H9 (cell line): ENCODE measurements around the gene STK32C. TPM values are rescaled to one million over a fixed set of nuclear protein-coding genes. Genes with fewer than 3 reads are reported as not detected.
"Not testable (repeated sequence)": the region's sequence is repeated elsewhere in the genome, so short reads cannot be mapped to it uniquely, and the experiment has no call there.

Experiments
- DNase-seq: peaks from one replicate; pipeline ENCODE4 v3.0.0-alpha.2; 2017
- H2AFZ ChIP-seq: one replicate; pipeline ENCODE4 v1.6.1; 2013; ENCODE audit warnings: mild to moderate bottlenecking, low read length, control low read depth, moderate library complexity
- H2AK5ac ChIP-seq: 2 replicates; pipeline ENCODE4 v1.6.1; 2013; ENCODE audit warnings: low read length, control low read depth, mixed read lengths; ENCODE audit not compliant: insufficient read length
- H2BK120ac ChIP-seq: one replicate; pipeline ENCODE4 v1.6.1; 2013; ENCODE audit warnings: low read depth, mild to moderate bottlenecking, low read length, control low read depth, inconsistent platforms; ENCODE audit not compliant: poor library complexity, severe bottlenecking
- H2BK12ac ChIP-seq: 2 replicates; pipeline ENCODE4 v1.6.1; 2013; ENCODE audit warnings: low read length, control low read depth, mixed read lengths, low read depth; ENCODE audit not compliant: insufficient read length
- H2BK15ac ChIP-seq: 2 replicates; pipeline ENCODE4 v1.6.1; 2013; ENCODE audit warnings: low read depth, low read length, control low read depth
- H2BK20ac ChIP-seq: one replicate; pipeline ENCODE4 v1.6.1; 2013; ENCODE audit warnings: low read depth, mild to moderate bottlenecking, low read length, control low read depth, inconsistent platforms; ENCODE audit not compliant: poor library complexity, severe bottlenecking
- H2BK5ac ChIP-seq: 2 replicates; pipeline ENCODE4 v1.6.1; 2013; ENCODE audit warnings: low read length, control low read depth, mixed read lengths; ENCODE audit not compliant: insufficient read length
- H3K14ac ChIP-seq: 2 replicates; pipeline ENCODE4 v1.6.1; 2013; ENCODE audit warnings: low read length, control low read depth; ENCODE audit not compliant: insufficient read depth
- H3K18ac ChIP-seq: 2 replicates; pipeline ENCODE4 v1.6.1; 2013; ENCODE audit warnings: low read depth, mild to moderate bottlenecking, mixed read lengths, low read length, control low read depth; ENCODE audit not compliant: insufficient read length
- H3K23ac ChIP-seq: 2 replicates; pipeline ENCODE4 v1.6.1; 2013; ENCODE audit warnings: low read length, control low read depth, mixed read lengths, low read depth; ENCODE audit not compliant: insufficient read length
- H3K23me2 ChIP-seq: 2 replicates; pipeline ENCODE4 v1.6.1; 2013; ENCODE audit warnings: low read depth, mild to moderate bottlenecking, mixed read lengths, low read length, control low read depth; ENCODE audit not compliant: insufficient read length, poor library complexity, severe bottlenecking
- H3K27ac ChIP-seq: 2 replicates; pipeline ENCODE4 v1.5.1; 2013; ENCODE audit warnings: low read length, control low read depth, mixed read lengths, low read depth; ENCODE audit not compliant: insufficient read length
- H3K27me3 ChIP-seq: 2 replicates; pipeline ENCODE4 v1.6.1; 2013; ENCODE audit warnings: low read length, control low read depth, inconsistent platforms; ENCODE audit not compliant: insufficient read depth
- H3K4ac ChIP-seq: 2 replicates; pipeline ENCODE4 v1.6.1; 2013; ENCODE audit warnings: low read depth, mild to moderate bottlenecking, control low read depth, inconsistent platforms, low read length, moderate library complexity
- H3K4me1 ChIP-seq: 2 replicates; pipeline ENCODE4 v1.6.1; 2013; ENCODE audit warnings: low read length, control low read depth, inconsistent platforms; ENCODE audit not compliant: insufficient read depth
- H3K4me2 ChIP-seq: 2 replicates; pipeline ENCODE4 v1.6.1; 2013; ENCODE audit warnings: low read length, control low read depth, mixed read lengths; ENCODE audit not compliant: insufficient read length, insufficient read depth
- H3K56ac ChIP-seq: 2 replicates; pipeline ENCODE4 v1.6.1; 2013; ENCODE audit warnings: low read depth, mild to moderate bottlenecking, mixed read lengths, low read length, control low read depth; ENCODE audit not compliant: insufficient read length
- H3K79me1 ChIP-seq: 2 replicates; pipeline ENCODE4 v1.6.1; 2013; ENCODE audit warnings: low read depth, mild to moderate bottlenecking, moderate library complexity, low read length, control low read depth, inconsistent platforms; ENCODE audit not compliant: insufficient read depth, poor library complexity, severe bottlenecking
- H3K79me2 ChIP-seq: 2 replicates; pipeline ENCODE4 v1.6.1; 2013; ENCODE audit warnings: low read length, control low read depth, inconsistent platforms; ENCODE audit not compliant: insufficient read depth
- H3K9ac ChIP-seq: 2 replicates; pipeline ENCODE4 v1.6.1; 2013; ENCODE audit warnings: low read length, control low read depth, mixed read lengths; ENCODE audit not compliant: insufficient read length; ENCODE audit errors: extremely low read depth
- H3K9me3 ChIP-seq: one replicate; pipeline ENCODE4 v1.6.1; 2013; ENCODE audit warnings: low read depth, low read length, inconsistent platforms; ENCODE audit not compliant: control insufficient read depth
- H3T11ph ChIP-seq: one replicate; pipeline ENCODE4 v1.6.1; 2013; ENCODE audit warnings: mild to moderate bottlenecking, low read length, control low read depth, inconsistent platforms
- H4K20me1 ChIP-seq: one replicate; pipeline ENCODE4 v1.6.1; 2013; ENCODE audit not compliant: control insufficient read depth, insufficient read length, insufficient read depth
- H4K5ac ChIP-seq: 2 replicates; pipeline ENCODE4 v1.6.1; 2013; ENCODE audit warnings: low read depth, mild to moderate bottlenecking, mixed read lengths, low read length, control low read depth; ENCODE audit not compliant: insufficient read length
- H4K8ac ChIP-seq: replicated peaks from 2 replicates; pipeline ENCODE4 v1.6.1; 2013; ENCODE audit warnings: low read length, control low read depth, mixed read lengths, low read depth; ENCODE audit not compliant: insufficient read length
- H4K91ac ChIP-seq: 2 replicates; pipeline ENCODE4 v1.6.1; 2013; ENCODE audit warnings: low read depth, mild to moderate bottlenecking, moderate library complexity, mixed read lengths, low read length, control low read depth; ENCODE audit not compliant: insufficient read length
- H3K27ac Mint-ChIP-seq, 3 experiments: 2 replicates in 2 of 3; 3 replicates in 1 of 3; pipeline ENCODE4 v1.8.0; 2020 to 2021; ENCODE audit warnings: mixed read lengths in 3 of 3, mild to moderate bottlenecking in 1 of 3, moderate library complexity in 1 of 3
- H3K27me3 Mint-ChIP-seq: 2 replicates; pipeline ENCODE4 v1.8.0; 2021; ENCODE audit warnings: low read depth, mild to moderate bottlenecking, moderate library complexity, mixed read lengths
- H3K36me3 Mint-ChIP-seq, 3 experiments: 2 replicates in 2 of 3; 3 replicates in 1 of 3; pipeline ENCODE4 v1.8.0; 2020 to 2021; ENCODE audit warnings: low read depth in 3 of 3, mixed read lengths in 3 of 3; ENCODE audit not compliant: insufficient read depth in 1 of 3
- H3K4me1 Mint-ChIP-seq, 2 experiments: 2 replicates each; pipeline ENCODE4 v1.8.0; 2020; ENCODE audit warnings: mixed read lengths in 2 of 2
- H3K4me3 Mint-ChIP-seq, 2 experiments: 2 replicates in 1 of 2; 3 replicates in 1 of 2; pipeline ENCODE4 v1.8.0; 2020 to 2021; ENCODE audit warnings: mild to moderate bottlenecking in 2 of 2, mixed read lengths in 2 of 2, moderate library complexity in 1 of 2
- H3K9me3 Mint-ChIP-seq, 2 experiments: 2 replicates in 1 of 2; 3 replicates in 1 of 2; pipeline ENCODE4 v1.8.0; 2020; ENCODE audit warnings: mild to moderate bottlenecking in 2 of 2, mixed read lengths in 2 of 2, moderate library complexity in 1 of 2
- WGBS: extraction: QIAGEN DNeasy Blood & Tissue Kit; methylation state at CpG from one replicate; pipeline ENCODE4 v1.1.7; 2013; ENCODE audit warnings: missing lambda C conversion rate, low lambda C conversion rate, mixed read lengths; ENCODE audit not compliant: insufficient read length; ENCODE audit errors: extremely low coverage; 5-methylcytosine and 5-hydroxymethylcytosine counted together
- total RNA-seq: library from RNA; stranded (reverse); gene quantifications from 2 replicates; pipeline ENCODE4 v1.2.1, GENCODE V29; 2021
- TF ChIP-seq, protein P1 (sequence below): fragments of 200-600 bp; sonication (generic); conservative IDR thresholded peaks from 3 replicates; pipeline ENCODE4 v1.8.0; 2021; ENCODE audit warnings: antibody characterized with exemption, mild to moderate bottlenecking

STK32C gene
- total RNA-seq, 1 experiment from 2014 or later, result 11.3 TPM

DNA sequence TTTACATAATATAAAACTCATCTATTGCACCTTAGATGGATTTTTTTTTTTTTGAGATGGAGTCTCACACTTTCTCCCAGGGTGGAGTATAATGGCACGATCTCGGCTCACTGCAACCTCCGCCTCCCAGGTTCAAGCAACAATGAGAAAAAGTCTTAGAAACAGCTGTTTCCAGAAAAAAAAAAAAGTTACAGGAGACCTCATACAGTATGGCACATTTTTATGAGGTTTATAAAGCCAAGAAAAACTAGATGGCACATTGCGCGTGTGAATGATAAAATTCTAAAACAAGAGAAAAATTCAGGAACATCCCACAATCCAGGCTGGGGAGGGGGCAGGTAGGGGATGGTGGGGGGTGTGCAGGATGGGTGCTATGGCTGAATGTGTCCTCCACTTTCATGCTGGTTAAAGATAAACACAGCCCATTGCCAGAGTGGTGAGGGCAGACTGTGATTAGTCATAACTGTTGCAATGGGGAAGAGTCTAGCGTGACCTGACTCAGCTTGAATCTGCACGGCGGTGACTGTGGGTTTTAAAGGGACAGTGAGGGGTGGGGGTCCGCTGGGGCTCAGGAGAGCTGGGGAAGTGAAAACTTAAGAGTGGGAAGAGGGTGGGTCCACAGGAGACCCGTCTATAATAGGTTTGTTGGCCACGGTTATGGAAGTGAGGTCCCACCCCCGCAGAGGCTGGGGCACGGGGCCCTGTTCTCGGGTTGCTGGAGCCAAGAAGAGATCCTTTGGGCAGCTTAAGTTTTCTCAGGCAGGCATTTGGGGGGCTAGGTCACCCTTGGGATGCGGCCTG is 12.3 kb upstream of the STK32C start:
- TF ChIP-seq, protein P1, sequence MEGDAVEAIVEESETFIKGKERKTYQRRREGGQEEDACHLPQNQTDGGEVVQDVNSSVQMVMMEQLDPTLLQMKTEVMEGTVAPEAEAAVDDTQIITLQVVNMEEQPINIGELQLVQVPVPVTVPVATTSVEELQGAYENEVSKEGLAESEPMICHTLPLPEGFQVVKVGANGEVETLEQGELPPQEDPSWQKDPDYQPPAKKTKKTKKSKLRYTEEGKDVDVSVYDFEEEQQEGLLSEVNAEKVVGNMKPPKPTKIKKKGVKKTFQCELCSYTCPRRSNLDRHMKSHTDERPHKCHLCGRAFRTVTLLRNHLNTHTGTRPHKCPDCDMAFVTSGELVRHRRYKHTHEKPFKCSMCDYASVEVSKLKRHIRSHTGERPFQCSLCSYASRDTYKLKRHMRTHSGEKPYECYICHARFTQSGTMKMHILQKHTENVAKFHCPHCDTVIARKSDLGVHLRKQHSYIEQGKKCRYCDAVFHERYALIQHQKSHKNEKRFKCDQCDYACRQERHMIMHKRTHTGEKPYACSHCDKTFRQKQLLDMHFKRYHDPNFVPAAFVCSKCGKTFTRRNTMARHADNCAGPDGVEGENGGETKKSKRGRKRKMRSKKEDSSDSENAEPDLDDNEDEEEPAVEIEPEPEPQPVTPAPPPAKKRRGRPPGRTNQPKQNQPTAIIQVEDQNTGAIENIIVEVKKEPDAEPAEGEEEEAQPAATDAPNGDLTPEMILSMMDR, result no peak
- H3K4me1 Mint-ChIP-seq, result peaks cover 0 to 3% of the 10 kb centered on the region in 2 experiments; a peak in 1 of 4 replicates
- Histone ChIP-seq H3K14ac (no peak overlapping the region), H4K91ac (no peak overlapping the region), H3K4me2 (no peak overlapping the region), H2BK20ac (no peak overlapping the region), H3K23ac (no peak overlapping the region), H3K9me3 (no peaks in the 10 kb centered on the region), H2AK5ac (no peak overlapping the region), H3K18ac (no peak overlapping the region), H3K9ac (no peak overlapping the region), H3K4ac (no peak overlapping the region), H3T11ph (no peak overlapping the region), H3K56ac (no peak overlapping the region), H2BK5ac (no peak overlapping the region), H3K4me1 (no peaks in the 10 kb centered on the region), H2BK15ac (no peak overlapping the region), H3K79me2 (no peaks in the 10 kb centered on the region), H3K79me1 (no peaks in the 10 kb centered on the region), H2AFZ (no peak overlapping the region), H2BK12ac (no peak overlapping the region), H3K27me3 (no peaks in the 10 kb centered on the region), H4K20me1 (no peaks in the 10 kb centered on the region), H4K8ac (no peak overlapping the region), H3K27ac (no peak overlapping the region), H3K23me2 (no peaks in the 10 kb centered on the region), H4K5ac (no peak overlapping the region), H2BK120ac (no peak overlapping the region)
- peak overlapping the region in 1 of 3 experiments; percentile 26; a peak in 2 of 7 replicates for H3K27ac Mint-ChIP-seq
- WGBS, result no CpG with 5 or more reads among the region's 15 CpGs
- H3K36me3 Mint-ChIP-seq, result peaks cover 6 to 14% (median 6%) of the 10 kb centered on the region in 3 experiments
- H3K27me3 Mint-ChIP-seq, result peaks cover 7% of the 10 kb centered on the region
- no peak for DNase-seq
- no peak overlapping the region for H3K4me3 Mint-ChIP-seq
- peaks cover 0 to 2% of the 10 kb centered on the region in 2 experiments; a peak in 2 of 5 replicates for H3K9me3 Mint-ChIP-seq

DNA sequence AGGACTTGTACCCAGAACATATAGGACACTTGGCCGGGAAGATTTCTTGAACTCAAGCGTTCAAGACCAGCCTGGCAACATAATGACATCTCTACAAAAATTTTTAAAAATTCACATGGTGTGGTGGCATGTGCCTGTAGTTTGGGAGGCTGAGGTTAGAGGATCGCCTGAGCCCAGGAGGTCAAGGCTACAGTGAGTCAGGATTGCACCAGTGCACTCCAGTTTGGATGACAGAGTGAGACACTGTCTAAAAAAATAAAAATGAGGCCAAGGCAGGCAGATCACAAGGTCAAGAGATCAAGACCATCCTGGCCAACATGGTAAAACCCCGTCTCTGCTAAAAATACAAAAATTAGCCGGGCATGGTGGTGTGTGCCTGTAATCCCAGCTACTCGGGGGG is 9.7 kb upstream of the STK32C start:
- peaks cover 18% of the 10 kb centered on the region for H3K27me3 Mint-ChIP-seq
- not testable (repeated sequence) for H3K79me1 ChIP-seq

More for the DNA sequence above, 9.7 kb upstream of the STK32C start:
- not testable (repeated sequence) for H3K18ac ChIP-seq, H2AFZ ChIP-seq, H3K9ac ChIP-seq, H3K4me1 Mint-ChIP-seq, H3T11ph ChIP-seq, H4K8ac ChIP-seq, H3K4me3 Mint-ChIP-seq, H3K23ac ChIP-seq, H3K9me3 ChIP-seq, H2BK12ac ChIP-seq, H3K14ac ChIP-seq, H2BK120ac ChIP-seq, H4K91ac ChIP-seq, H3K79me2 ChIP-seq, H2BK5ac ChIP-seq, H2BK15ac ChIP-seq, H3K9me3 Mint-ChIP-seq, H3K4me2 ChIP-seq, H4K20me1 ChIP-seq, DNase-seq, H3K27me3 ChIP-seq, H3K27ac Mint-ChIP-seq, H3K27ac ChIP-seq, H3K23me2 ChIP-seq, H4K5ac ChIP-seq, H2BK20ac ChIP-seq, H2AK5ac ChIP-seq, H3K36me3 Mint-ChIP-seq, H3K56ac ChIP-seq, H3K4me1 ChIP-seq, H3K4ac ChIP-seq
- no CpG with 5 or more reads among the region's 6 CpGs for WGBS
